ENCODE measurements around the gene ANKRD30A.
"Not testable (repeated sequence)": the region's sequence is repeated elsewhere in the genome, so short reads cannot be mapped to it uniquely, and the experiment has no call there.

Gene ANKRD30A

DNA sequence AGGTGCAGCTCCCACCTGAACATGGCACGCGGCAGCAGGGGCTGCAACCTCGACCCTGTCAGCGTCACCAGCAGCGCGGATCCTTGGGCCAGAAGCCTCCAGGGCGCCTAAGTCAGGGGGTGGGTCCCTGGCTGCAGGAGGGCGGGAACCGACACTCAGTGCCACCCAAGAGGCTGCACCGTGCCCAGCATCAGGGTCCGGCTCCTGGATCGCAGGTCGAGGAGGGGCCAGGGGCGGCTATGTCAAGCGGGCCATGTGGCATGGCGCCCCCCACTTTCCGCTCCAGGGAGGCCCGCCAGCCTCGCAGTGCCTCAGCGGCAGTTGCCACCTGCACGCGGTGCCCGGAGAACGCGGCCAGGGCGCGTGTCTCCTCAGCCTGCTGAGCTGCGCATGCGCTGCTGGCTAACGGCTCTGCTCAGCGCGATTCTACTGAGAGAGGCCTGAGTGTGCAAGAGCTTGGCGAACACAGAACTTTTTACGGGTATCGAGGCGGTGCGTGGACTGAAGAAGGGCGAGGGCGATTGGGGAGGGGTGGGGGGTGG is at the start of gene ANKRD30A:
Gene ANKRD30A (plus strand): TSS at position 408 of the 542 bp plus-strand sequence. CDS start 190 bp downstream, outside the sequence.
- no peak for FAIRE-seq

DNA sequence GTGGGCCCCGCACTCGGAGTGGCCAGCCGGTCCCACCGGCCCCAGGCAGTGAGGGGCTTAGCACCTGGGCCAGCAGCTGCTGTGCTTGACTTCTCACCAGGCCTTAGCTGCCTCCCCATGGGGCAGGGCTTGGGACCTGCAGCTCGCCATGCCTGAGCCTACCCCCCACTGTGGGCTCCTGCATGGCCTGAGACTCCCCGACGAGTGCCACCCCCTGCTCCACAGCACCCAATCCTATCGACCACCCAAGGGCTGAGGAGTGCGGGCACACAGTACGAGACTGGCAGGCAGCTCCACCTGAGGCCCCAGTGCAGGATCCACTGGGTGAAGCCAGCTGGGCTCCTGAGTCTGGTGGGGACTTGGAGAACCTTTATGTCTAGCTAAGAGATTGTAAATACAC is 49.3 kb upstream of the ANKRD30A start:
- not testable (repeated sequence) for FAIRE-seq

DNA sequence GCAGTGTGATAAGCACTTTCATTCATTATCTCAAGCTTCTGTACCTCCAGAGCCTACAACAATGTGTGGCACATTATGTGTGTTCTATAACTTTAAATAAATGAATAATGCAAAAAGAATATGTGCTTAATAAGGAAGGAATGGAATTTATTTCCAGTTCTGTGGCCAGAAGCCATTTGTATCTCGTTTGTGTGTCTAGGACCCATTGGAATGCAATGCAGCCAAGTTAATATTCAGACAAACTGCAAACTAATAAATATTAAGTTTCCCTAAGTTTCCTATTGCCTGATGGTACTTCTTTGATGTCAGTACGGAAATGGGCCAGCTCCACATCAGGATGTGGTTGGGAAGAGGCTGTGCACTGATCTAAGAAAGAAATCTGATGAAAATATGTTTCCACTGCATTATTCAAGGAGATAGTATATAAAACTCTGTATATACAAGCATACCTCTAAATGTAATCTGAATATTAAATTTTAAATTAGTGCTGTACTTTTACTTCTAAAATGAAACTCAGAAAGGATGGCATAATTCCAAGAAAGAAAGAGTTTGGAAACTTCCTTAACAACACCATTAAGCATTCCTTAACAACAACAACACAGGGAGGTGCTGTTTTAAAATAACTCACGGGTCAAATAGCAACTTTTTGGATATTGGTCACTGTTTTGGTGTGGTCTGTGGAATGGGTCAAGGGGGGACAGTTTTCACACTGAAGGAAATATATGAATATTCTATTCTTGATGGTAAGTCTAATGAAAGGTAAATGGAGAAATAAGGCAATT is 29.4 kb upstream of the ANKRD30A start:
- FAIRE-seq = no peak

DNA sequence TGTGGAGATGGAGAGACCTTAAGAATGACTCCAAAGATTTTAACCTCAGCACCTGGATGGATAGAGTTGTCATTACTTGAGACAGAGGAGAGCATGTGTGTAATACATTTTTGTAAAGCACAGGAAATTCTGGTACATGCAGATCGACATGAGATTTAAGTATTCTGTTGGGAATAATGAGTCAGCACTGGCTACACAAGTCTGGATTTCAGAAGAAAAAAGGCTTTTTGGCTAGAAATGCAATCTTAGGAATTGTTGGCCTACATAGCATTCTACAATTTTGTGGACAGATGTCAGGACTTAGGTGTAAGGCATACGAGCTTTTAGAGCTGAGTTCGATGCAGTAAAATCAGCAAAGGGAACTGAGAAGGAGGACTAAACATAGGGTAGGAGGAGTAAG is 24.1 kb upstream of the ANKRD30A start:
- no peak for FAIRE-seq

GRCh38 chr10:37109000-37109399 is 16.4 kb upstream of the ANKRD30A start:
- FAIRE-seq = no peak

DNA sequence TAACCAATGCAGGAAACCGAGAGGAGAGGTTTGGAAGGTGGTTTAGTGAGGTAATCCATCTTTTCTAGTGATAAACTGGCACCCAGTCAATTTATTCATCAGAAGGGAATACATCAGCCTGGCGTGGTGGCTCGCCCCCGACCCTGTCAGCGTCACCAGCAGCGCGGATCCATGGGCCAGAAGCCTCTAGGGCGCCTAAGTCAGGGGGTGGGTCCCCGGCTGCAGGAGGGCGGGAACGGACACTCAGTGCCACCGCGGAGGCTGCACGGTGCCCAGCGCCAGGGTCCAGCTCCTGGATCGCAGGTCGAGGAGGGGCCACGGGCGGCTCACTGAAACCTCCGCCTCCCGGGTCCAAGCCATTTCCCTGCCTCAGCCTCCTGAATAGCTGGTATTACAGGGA is 866 bp upstream of the ANKRD30A start:
- no peak for FAIRE-seq

GRCh38 chr10:37125921-37126320 is 523 bp downstream of the ANKRD30A start:
- FAIRE-seq = no peak

DNA sequence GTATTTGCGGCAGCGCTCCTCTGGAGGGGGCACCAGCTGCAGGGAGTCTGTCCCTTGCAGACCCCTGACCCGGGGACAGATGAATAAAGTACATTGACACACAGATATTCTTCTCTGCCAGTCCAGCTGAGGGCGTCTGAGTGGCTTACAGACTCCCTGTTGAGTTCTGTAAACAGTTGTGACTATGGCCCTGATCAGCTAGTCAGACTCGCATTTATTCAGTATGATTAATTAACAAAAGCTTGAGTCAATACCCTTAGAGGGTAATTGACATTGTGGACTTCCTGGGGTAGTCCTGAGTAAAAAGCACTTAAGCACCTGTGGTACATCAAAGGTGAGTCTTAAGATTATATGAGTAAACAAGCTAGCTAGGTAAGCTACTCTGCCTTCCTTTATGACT is 21.0 kb downstream of the ANKRD30A start:
- no peak for FAIRE-seq

DNA sequence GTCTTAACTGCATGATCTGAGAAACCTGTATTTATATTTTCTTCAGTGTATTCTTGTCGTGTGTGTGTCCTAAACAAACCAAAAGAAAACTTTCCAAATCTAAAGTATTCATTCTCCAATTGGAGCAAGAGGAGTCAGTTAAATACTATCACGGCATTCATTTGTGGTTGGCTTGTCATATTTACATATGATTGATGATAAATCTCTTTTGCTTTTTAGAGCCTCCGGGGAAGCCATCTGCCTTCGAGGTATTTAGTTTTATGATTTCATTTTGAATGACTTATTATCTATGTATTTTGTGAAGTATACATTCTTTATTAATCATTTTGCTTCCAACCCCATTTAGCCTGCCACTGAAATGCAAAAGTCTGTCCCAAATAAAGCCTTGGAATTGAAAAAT is 37.0 kb downstream of the ANKRD30A start:
- not testable (repeated sequence) for FAIRE-seq

GRCh38 chr10:37171945-37172344 is 46.5 kb downstream of the ANKRD30A start:
- FAIRE-seq = not testable (repeated sequence)

- FAIRE-seq = not testable (repeated sequence)
Measured at GRCh38 chr10:37178296-37178695, 52.9 kb downstream of the ANKRD30A start.

- not testable (repeated sequence) for FAIRE-seq
Measured at GRCh38 chr10:37182719-37183118, 57.3 kb downstream of the ANKRD30A start.

DNA sequence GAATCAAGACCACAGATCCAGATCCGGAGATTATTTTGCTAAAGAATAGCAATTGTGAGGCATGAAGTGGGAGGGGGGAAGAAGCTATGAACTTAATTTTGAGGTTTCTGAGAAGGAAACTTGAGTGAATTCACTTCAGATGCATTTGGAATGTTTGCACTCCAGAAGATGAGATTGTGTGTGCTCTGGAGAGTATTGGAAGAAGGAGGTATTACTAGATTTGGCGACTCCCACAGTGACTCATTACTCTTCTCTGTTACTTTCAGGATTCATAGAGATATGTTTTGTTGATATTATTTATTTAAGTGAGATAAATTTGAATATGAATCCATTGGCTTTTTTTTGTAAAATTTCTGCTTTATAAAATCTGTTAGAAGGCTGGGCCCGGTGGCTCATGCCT is 80.7 kb downstream of the ANKRD30A start:
- no peak for FAIRE-seq

- FAIRE-seq = no peak
Measured at GRCh38 chr10:37220866-37221265, 95.5 kb downstream of the ANKRD30A start.

DNA sequence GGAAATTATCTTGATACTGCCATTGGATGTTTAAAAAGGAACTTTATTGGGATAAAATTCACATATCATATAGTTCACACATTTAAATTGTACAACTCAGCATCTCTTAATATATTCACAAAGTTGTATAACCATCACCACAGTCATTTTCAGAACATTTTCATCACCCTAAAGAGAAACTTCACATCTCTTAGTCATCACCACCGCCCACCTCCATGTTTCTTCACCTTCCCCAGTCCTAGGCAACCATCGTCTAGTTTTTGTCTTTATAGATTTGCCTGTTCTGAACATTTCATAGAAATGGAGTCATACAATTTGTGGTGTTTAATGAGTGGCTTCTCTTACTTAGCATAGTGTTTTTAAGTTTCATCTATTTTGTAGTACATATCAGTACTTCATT is 96.6 kb downstream of the ANKRD30A start:
- FAIRE-seq = no peak

GRCh38 chr10:37225163-37225562 is 99.8 kb downstream of the ANKRD30A start:
- FAIRE-seq = no peak

- no peak for FAIRE-seq
Measured at GRCh38 chr10:37226524-37226923, 101.1 kb downstream of the ANKRD30A start.

DNA sequence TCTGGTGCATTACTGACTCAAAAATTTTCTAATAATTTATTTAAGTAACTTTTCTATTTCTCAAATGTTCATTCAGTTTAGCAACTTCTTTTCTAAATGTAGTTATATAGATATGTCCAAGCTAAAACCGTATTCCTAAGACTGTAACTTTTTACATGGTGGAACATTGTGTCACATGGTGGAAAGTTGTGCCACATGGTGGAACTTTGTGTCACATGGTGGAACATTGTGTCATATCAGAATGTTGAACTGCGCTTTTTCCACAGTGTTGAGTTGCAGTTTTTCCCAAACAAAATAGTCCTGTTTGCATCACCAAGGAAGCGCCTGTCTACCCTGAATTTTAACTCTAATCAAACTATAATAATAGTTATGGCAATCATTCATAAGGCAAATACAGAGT is 109.3 kb downstream of the ANKRD30A start:
- no peak for FAIRE-seq

DNA sequence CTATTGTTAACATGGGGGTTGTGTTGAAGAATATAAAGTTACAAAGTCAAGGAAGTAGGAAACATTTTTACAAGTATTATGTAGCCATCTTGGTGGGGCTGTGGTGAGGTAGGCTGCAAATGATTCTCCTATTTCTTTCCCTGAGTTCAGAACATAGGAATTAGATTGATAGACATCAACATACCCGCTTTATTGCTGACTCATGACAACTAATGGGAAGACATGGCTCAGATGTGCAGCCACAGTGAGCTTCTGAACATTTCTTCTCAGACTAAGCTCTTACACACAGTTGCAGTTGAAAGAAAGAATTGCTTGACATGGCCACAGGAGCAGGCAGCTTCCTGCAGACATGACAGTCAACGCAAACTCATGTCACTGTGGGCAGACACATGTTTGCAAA is 110.7 kb downstream of the ANKRD30A start:
- no peak for FAIRE-seq

DNA sequence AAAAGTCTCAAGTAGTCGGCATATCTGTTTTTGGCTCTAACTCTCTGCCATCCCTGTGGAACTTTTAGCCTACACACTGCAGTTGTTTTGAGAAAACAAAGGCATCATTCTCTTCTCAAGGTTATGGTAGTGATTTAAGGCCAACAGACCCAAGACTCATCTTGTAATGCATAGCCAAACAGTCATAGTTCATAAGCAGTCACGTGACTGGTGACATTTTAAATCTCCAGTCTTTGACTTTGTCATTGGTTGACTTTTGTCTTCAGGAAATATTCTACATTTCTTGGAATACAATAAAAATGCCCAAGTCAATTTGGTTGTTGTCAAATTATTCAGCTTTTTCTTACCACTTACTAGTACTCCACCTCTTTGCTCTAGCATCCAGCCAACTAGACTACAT is 114.8 kb downstream of the ANKRD30A start:
- no peak for FAIRE-seq

GRCh38 chr10:37246637-37247036 is 121.2 kb downstream of the ANKRD30A start:
- no peak for FAIRE-seq

- FAIRE-seq = not testable (repeated sequence)
Measured at GRCh38 chr10:37255837-37256236, 130.4 kb downstream of the ANKRD30A start.

DNA sequence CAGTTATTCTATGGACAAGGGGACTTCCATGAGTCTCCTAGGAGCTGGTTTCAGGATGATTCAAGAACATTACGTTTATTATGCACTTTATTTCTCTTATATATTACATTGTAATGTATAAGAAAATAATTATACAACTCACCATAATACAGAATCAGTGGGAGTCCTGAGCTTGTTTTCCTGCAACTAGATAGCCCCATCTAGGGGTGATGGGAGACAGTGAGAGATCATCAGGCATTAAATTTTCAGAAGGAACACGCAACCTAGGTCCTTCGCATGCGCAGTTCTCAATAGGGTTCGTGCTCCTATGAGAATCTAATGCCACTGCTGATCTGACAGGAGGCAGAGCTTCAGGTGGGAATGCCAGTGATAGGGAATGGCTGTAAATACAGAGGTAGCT is 137.9 kb downstream of the ANKRD30A start:
- FAIRE-seq = no peak

DNA sequence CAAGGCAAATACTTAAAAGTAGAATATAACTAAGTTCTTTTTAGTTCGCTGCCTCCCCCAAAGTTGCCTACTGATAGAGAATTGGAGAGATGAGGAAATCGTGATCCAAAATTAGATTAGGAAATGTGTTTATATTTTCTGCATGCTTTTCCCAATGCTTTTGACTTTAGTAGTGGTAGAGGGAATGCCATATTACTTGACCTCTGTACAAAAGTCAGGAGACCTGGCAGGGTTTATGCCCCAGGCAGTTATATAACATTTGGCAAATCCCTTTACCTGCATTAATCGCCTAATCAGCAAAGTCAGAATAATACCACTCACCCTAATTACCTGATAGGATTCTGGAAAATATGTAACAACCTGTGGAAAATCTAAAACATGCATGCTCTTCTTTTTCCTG is 142.9 kb downstream of the ANKRD30A start:
- FAIRE-seq = no peak
